Stomach smooth muscle (tissue), 2 donors: ENCODE data around the gene GLIS1.

Source experiments
- H3K27ac ChIP-seq: one replicate; pipeline ENCODE4 v1.7.0; 2013; ENCODE audit warnings: mild to moderate bottlenecking, low read length, inconsistent platforms
- H3K27me3 ChIP-seq, 2 donors: one replicate each; pipeline ENCODE4 v1.7.0; 2013; ENCODE audit warnings: low read length in 2 of 2; ENCODE audit not compliant: insufficient read depth in 2 of 2, control insufficient read depth in 1 of 2
- H3K36me3 ChIP-seq, 2 donors: one replicate each; pipeline ENCODE4 v1.7.0; 2013; ENCODE audit warnings: low read length in 2 of 2; ENCODE audit not compliant: control insufficient read depth in 2 of 2, insufficient read depth in 2 of 2
- H3K4me1 ChIP-seq: one replicate; pipeline ENCODE4 v1.7.0; 2013; ENCODE audit warnings: low read length; ENCODE audit not compliant: control insufficient read depth, insufficient read depth
- H3K4me3 ChIP-seq, 2 donors: one replicate each; pipeline ENCODE4 v1.7.0; 2013; ENCODE audit warnings: low read length in 2 of 2
- H3K9ac ChIP-seq, 2 donors: one replicate each; pipeline ENCODE4 v1.7.0; 2013; ENCODE audit warnings: low read length in 2 of 2, mild to moderate bottlenecking in 1 of 2
- H3K9me3 ChIP-seq, 2 donors: one replicate each; pipeline ENCODE4 v1.7.0; 2013; ENCODE audit warnings: low read length in 2 of 2; ENCODE audit not compliant: control insufficient read depth in 2 of 2
- donor health status: healthy.
- donor health status: Pancreatic carcinoma.

Gene GLIS1

DNA sequence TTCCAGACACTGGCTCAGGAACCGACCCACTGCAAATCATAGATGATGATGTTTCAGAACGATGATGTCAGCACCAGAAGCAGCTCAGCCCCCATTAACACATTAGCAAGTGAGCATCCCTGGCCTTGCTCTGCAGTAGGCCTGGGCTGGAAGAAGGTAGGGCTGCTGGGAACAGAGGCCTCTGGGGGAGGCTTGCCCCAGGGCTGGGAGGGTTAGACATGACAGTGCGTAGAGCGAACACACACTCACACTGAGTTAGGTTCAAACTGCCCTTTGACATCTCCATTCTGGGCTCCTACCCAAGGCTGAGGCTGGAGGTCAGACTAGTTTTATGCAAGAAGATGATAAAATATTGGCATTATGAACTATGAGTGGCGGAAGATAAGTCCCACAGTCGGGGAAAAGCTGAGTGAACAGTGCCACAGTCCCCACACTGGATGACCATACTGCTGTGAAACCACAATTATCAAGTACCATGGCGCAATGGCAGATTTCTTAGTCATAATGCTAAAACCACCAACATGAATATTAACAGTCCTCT is 188.7 kb downstream of the GLIS1 start:
- Histone ChIP-seq H3K4me3 (no peak overlapping the region), H3K4me1 (no peaks in the 10 kb centered on the region), H3K9ac (no peak overlapping the region), H3K36me3 (no peaks in the 10 kb centered on the region), H3K9me3 (no peaks in the 10 kb centered on the region), H3K27ac (no peak overlapping the region), H3K27me3 (no peaks in the 10 kb centered on the region)

DNA sequence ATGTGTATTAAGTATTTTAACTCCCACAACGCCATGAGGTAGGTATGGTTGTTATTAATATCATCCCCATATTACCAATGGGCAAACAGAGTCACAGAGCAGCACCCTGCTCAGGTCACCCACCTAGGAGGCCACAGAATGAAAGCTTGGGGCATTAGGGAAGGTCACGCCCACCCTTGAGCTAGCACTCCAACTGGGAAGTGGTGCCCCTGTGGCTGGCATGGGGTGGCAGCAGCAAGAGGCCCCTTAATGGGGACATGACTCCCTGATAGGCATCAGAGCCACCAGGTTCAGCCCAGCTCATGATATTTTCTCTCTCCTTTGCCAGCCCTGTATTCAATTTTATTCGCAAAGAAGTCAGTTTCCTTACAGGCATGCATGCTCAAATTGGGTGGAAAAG is 189.2 kb downstream of the GLIS1 start:
- H3K4me1 ChIP-seq: no peaks in the 10 kb centered on the region
- no peaks in the 10 kb centered on the region for H3K9me3 ChIP-seq
- H3K9ac ChIP-seq: no peak overlapping the region
- no peaks in the 10 kb centered on the region for H3K27me3 ChIP-seq
- no peaks in the 10 kb centered on the region for H3K36me3 ChIP-seq
- no peak overlapping the region for H3K27ac ChIP-seq
- H3K4me3 ChIP-seq: no peak overlapping the region

DNA sequence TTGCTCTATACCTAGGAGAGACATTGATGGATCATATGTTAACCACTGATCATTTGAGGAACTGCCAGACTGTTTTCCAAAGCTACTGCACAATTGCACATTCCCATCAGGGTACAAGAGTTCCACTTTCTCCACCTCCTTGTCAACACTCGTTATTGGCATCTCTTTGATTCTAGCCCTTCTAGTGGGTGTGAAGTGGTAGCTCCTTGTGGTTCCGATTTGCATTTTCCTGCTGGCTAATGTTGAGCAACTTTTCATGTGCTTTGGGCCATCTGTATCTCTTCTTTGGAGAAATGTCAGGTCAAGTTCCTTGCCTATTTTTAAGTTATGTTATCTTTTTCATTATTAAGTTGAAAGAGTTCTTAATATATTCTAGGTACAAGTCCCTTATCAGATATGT is 189.7 kb downstream of the GLIS1 start:
- Histone ChIP-seq H3K27me3 (no peaks in the 10 kb centered on the region), H3K9ac (no peak overlapping the region), H3K4me1 (no peaks in the 10 kb centered on the region), H3K27ac (no peak overlapping the region), H3K4me3 (no peak overlapping the region), H3K9me3 (no peaks in the 10 kb centered on the region), H3K36me3 (no peaks in the 10 kb centered on the region)

DNA sequence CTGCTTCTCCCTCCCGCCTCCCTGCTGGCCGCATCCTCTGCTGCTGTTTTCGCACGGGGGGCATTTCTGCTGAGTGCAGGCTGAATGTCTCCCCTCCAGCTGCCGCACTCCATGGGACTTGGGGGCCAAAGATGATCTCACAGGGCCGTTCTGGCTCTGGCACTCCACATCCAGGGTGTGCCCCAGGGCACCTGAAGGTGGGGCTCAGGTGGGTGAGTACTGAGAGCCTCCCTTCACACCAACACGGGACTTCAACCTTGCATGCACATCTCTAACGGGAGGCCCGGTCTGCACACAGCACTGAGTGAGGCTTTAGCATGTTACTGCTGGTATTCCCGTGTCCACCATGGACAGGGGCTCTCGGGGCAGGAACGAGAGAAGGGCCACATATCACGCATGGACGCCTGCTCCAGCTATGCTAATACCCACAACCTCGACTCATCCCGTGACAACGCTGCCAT is 190.9 kb downstream of the GLIS1 start:
- Histone ChIP-seq H3K27ac (no peak overlapping the region), H3K9ac (no peak overlapping the region), H3K27me3 (no peaks in the 10 kb centered on the region), H3K4me3 (no peak overlapping the region), H3K4me1 (no peaks in the 10 kb centered on the region), H3K9me3 (no peaks in the 10 kb centered on the region), H3K36me3 (no peaks in the 10 kb centered on the region)

DNA sequence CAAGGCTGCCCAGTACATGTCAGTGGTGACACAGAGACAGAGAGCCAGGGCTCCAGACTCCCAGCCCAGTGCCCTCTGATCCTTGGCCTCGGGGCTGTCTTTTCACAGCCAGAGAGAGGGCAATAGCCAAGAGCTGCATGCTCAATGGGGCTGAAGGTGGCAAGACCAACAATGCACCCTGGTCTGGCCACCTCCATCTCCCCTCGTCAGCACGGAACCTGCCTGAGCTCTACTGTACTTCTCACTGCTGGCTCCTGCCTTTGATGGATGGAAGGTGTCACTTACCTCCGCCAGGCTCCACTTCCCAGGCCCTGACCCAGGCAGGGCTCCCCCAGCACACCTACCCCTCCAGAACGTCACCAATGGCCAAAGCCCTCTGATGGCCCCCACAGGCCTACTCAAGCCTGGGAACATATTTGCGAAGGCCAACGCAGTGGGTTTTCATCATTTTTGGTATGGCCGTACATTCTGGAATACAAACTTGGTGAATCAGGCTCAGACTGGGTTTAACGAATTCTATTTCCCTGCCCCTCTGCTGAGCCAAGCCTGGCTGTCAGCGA is 191.7 kb downstream of the GLIS1 start:
- H3K9ac ChIP-seq: no peak overlapping the region

DNA sequence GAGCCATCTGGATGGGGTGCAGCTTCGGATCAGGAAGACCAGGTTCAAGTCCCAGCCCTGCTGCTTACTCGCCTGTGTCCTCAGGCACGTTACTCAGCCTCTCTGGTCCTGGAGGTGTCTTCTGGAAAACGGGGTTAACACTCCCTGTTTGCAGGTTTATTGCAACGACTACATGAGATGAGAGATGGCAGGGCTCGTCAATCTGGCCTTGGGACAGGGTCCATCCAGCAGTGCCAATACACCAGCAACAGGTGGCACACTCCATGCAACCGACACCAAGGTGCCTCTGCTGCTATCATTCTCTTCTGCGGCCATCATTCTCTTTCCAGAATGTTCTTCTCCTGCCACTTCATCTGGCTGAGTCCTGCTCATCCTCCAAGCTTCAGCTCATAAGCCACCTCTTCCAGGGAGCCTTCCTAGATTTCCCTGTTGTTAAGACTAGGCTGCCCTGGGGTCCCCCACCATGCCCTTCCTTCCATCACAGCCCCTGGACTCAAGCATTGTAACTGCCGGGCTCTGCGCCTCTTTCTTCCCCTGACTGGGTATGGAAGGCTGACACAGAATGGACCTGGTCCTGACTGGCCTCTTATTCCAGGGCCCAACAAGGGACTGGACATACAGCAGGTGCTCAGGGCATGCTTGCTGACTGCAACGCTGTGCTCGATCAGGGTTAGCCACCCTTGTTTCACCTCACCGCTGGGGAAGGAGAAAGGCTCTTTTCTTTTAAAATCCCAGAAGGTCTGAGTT is 192.4 kb downstream of the GLIS1 start:
- Histone ChIP-seq H3K36me3 (no peaks in the 10 kb centered on the region), H3K9ac (no peak overlapping the region), H3K4me1 (peaks cover 7% of the 10 kb centered on the region), H3K27me3 (no peaks in the 10 kb centered on the region), H3K9me3 (no peaks in the 10 kb centered on the region), H3K4me3 (no peak overlapping the region), H3K27ac (no peak overlapping the region)

More for the DNA sequence above, 191.7 kb downstream of the GLIS1 start:
- Histone ChIP-seq H3K9me3 (no peaks in the 10 kb centered on the region), H3K4me1 (peaks cover 2% of the 10 kb centered on the region), H3K27ac (no peak overlapping the region), H3K4me3 (no peak overlapping the region), H3K36me3 (no peaks in the 10 kb centered on the region), H3K27me3 (no peaks in the 10 kb centered on the region)

DNA sequence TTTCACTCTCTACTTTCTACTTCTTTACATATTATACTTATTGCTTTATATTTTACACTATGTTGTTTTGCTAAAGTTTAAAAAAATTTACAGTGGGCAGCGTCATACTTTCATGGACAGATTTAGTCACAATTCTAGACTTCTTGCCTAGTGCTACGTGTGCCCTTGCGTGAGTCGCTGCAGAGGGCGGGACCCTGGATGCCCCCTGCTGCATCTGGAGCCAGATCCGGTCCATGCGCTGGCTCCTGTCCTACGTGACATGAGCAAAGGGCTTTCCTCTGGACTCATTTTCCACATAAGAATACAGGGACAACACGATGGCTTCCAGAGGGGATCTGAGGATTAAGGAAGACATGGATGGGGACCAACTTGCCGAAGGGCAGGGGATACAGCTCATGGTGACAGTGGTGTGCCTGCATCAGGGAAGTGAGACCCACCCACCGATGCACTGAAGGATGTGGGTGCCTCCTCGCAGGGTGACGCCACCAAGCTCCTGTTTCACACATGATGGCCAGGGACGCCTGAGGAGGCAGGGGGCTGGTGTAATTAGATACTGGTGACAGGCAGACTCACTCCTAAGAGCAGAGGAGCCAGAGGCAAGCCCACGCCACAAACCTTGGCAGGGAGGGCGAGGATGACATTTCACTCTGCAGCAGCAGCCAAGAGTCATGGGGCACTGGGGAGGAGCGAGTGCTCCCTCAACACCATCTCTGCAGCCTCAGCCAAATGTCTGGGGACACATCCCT is 193.1 kb downstream of the GLIS1 start:
- Histone ChIP-seq H3K9ac (no peak overlapping the region), H3K36me3 (no peaks in the 10 kb centered on the region), H3K4me3 (no peak overlapping the region), H3K27me3 (no peaks in the 10 kb centered on the region), H3K9me3 (no peaks in the 10 kb centered on the region), H3K27ac (no peak overlapping the region), H3K4me1 (peaks cover 8% of the 10 kb centered on the region)

DNA sequence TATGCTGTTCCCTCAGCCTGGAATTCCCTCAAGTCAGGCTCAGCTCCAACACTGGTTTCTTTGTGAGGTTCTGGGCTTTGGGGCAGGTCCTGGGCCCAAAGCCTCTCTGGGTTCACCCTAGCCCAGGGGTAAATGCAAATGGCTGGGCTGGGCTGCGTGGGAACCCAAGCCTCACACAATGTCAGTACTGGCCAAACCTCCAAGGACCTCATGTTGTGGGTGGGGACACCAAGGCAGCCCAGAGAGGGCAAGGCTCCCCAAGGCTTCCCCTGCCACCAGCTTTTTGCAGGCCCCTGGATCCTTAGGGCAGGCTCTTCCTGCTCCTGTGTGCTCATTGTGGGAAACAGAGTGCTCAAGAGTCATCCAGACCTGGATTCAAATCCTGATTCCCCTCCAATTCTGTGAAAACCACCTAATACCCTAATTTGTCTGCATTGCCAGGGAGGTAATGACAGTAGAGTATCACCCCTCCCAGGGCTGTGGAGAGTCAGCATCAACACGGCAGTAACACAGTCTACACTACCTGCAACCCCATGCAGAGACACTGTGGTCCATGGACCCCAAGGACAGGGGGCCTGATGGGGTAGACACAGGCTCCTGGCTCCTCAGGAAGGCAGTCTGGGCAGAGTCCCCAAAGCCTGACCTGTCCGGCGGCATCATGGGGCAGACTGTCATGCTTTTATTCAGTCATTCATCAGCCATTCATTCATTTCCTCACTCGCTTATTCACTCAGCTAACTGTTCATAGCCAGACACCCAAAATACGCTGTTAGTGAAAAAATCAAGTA is 194.0 kb downstream of the GLIS1 start:
- H3K27ac ChIP-seq: no peak overlapping the region
- peaks cover 8% of the 10 kb centered on the region for H3K4me1 ChIP-seq
- H3K9me3 ChIP-seq: no peaks in the 10 kb centered on the region
- H3K36me3 ChIP-seq: no peaks in the 10 kb centered on the region
- H3K4me3 ChIP-seq: no peak overlapping the region
- H3K27me3 ChIP-seq: no peaks in the 10 kb centered on the region
- H3K9ac ChIP-seq: no peak overlapping the region

DNA sequence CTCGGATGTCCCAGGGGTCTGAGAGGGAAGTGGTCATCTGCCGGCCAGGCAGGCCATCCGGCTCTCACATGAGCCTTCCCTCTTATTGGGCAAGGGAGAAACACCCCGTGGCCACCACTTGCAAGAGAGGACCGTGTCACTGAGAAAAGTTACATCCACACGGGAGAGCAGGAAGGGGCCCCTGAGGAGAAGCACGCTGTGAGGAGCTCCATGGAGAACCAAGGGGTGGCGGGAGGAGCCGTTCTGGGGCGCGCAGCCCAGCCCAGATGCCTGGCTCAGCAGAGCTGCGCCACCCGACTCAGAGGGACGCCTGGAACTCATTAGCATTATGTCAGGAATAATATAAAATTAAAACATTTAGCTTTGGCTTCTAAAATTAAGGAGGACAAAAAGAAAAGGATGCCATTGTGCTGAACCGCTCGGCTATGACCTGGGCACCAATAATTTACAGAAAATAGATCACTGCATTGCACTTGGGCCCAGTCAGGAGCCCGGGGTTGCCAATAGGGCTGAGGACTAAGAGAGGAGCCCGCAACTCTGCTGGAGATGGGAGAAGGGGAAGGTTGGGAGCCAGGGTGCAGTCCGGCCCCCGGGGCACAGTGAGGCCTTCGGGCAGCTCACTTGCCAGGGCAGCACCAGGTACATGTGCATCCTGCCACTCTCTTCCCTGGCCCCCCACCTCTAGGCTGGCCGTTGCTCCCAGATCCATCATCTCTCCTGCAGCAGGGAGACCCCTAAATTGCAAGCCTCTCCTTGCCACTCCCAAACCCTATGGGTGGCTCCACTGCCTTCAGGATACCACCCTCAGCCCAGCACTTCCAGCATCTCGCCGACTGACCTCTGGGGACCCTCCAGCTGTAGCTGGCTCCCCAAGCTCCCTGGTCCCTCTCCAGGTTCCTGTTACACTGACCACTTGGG is 194.9 kb downstream of the GLIS1 start:
- H3K27ac ChIP-seq: no peak overlapping the region
- no peak overlapping the region for H3K9ac ChIP-seq
- H3K27me3 ChIP-seq: no peaks in the 10 kb centered on the region
- no peaks in the 10 kb centered on the region for H3K36me3 ChIP-seq
- no peak overlapping the region for H3K4me3 ChIP-seq
- peaks cover 8% of the 10 kb centered on the region for H3K4me1 ChIP-seq
- H3K9me3 ChIP-seq: no peaks in the 10 kb centered on the region
